GM19395 (cell line): ENCODE measurements around the gene CISD3.

ENCODE experiments used
- ATAC-seq: cut with Tn5 transposase; IDR thresholded peaks from one replicate; pipeline ENCODE4 v1.9.1; 2021; ENCODE audit warnings: mild to moderate bottlenecking, moderate library complexity; ENCODE audit not compliant: unreplicated experiment

Gene CISD3

DNA sequence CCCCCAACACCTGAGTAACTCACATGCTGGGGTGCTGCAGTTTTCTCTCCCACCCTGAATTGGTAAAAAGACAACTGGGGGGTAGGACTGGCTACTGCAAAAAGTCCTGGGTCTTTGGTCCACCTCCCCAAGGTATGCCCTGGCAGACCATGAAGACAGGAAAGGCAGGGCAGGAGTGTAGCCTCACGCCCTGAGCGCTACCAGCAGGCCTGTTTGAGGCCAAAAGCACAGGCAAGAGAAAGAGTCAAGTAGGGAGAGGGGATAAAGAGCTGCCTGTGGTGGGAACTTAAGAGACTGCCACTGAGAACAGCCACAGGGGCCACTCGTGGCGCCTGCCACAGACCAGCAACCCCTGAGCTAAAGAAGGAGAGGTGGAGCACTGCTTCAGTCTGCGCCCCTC is 36.2 kb downstream of the CISD3 start:
- no peak for ATAC-seq

DNA sequence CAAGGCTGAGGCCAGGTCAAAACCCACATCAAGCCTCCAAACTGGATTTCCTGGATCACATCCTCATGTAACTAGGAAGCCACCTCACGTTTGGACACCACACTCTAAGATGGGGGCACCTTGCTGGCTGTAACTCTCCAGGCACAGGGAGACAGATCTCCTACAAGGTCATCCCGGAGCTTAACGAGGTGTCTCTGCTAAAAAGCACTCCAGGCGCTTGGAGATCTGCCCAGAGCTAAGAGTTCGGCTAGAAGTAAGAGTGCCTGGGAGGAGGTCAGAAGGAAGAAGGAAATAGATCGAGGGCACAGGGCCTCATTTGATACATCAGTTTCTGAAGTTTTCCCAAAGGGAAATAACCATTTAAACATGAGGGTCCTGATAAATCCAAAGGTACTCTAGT is 38.3 kb downstream of the CISD3 start:
- ATAC-seq = no peak

DNA sequence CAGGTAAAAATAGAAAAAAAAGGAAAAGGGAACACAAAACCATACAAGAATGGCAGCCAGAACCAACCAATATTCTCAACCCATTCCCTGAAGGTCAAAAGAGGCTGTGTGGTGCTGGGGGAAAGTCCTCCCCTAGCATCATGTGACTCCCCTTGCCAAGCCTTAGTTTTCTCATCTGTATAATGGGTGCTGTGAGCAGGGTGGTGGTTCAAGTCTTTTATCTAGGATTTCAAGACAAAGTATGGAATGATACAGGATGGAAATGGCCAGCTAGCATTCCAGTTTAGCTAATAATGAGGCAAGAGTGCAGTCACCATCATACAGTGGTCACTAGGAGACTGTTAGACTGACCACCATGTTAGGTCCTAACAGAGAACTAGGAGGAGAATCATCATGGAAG is 43.1 kb downstream of the CISD3 start:
- ATAC-seq = no peak

DNA sequence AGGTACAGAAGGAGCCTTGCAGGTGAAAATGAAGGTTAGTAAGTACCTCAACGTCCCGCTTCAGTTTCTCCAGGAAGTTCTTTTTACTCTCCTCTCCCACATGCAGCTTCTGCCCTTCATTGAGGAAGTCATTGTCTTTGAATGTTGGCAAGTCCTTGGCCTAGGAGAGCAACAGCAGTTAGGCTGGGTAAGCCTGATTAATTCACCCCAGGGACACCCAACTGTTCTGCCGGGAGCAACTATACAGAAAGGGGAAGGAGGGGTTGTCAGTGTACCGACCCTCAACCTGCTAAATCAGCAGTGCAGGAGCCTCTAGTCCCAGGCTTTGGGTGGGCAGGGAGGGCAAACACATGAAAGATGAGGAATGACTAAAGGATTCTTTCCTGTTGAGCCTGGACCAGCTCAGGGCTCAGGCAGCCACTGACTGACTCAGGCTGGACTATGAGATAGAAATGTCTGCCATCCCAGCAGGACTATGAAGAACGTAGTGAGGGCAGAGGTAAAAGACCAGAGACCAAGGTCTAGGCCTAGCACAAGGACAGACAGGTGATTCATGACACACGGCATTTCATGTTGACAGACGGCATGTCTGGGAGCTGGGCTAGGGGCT is 47.6 kb downstream of the CISD3 start:
- no peak for ATAC-seq

DNA sequence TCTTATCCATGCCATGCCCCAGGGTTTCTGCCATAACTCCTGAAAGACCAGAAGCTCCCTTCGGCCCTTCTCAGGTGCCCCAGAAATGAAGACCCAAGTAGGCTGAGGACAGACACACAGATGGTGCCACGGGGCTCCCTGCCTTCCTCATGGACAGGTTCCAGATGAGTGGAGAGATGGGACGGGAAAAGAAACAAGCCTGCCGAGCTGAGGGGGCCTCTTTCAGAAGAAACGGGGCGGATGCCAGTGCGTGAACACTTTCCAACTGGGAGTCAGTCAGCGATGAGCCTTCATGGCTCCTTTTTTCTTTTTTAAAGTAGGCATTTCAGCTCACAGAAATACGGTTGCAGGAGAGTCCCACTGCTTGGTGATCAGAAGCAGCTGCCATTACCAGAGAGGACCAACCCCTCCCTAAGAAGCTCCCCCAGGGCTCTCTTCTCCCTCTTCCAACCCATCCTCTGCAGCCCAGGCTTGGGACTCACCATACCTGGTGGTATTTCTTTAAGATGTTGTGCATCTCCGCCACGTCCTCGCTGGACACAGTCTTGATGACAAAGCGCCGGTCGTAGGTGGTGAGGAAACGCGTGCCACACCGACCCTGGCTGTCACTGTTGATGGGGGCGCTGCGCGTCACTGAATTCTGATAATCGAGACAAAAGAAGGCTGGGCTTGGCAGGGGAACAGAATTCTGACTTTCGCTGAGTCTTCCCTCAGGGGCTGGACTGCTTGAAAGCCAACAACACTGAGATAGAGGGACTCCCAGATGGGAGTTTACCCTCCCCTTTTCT is 50.0 kb downstream of the CISD3 start:
- ATAC-seq = no peak

DNA sequence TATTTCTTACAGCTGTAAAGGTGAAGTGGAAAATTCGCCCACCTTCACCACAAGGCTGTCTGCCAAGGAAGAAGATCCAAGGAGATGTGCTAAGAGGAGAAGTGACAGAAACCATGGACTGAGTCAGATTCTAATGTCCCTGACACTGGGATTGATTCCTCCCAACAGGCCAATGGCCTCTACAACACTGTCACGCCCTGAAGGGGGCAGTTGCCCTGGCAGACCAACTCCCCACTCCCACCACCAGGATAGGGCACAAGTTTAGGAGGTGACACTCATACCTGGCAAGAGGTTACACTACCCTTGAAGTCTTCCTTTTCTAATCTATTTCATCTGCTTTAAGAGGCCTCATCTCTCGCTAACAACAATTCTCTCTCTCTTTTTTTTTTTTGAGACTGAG is 53.1 kb downstream of the CISD3 start:
- ATAC-seq = no peak
